ENCODE measurements around the gene GSTA5. TPM values are rescaled to one million over a fixed set of nuclear protein-coding genes. Genes with fewer than 3 reads are reported as not detected.

GSTA5 gene
- total RNA-seq, 1 experiment from 2014 or later: not detected

DNA sequence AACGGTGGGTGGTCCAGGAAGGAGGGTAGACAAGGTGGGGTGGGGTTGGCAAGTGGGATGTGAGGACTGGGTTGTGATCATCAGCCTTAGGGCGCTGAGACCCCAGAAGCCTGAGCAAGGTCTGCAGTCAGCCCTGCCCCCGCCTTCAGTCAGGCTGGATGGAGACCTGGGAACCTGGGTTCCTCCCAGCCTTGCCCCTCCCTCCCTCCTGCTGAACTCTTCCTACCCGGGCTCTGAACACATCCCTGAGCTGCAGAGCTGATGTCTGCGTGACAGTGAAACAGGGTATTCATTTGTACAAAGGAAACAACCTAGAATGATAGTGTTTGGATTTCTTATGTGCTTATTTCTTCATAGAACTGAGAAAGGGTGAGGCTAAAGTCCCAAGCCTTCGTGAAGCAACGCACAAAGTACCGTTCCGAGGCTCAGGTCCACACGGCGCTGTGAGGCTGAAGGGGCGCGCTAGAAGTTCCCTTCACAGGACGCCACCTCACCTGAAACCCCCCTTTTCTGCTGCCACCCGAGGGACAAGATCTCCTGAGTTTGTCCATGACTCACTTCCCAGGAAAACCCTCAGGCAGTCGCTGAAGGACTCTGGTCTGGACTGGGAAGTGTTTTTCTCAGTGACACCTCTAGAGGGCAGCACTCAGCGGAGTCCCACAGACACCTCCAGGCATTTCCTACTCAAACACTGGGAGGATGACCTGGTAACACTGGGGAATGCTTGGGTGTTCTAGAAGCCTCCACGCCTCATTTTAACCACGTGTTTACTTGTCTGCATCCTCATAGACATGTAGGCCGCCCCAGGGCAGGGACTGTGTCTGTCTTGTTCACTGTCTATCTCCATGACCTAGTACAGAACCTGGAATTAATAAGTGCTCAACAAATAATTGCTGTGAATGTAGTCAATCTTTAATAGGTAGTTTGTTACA, 1.2 kb downstream of the GSTA5 start (continued):
- TF ChIP-seq FOSL1 (IDR thresholded peaks at IDR 0.05; ENCODE audit: low read depth) (0 out of 2 replicates have a peak, but pooled peaks have one; percentile 13), EGR1 (IDR thresholded peaks at IDR 0.05; ENCODE audit: low read depth) (no peak), EZH2 (IDR thresholded peaks at IDR 0.05) (no peak)
- TF ChIP-seq, protein P1, sequence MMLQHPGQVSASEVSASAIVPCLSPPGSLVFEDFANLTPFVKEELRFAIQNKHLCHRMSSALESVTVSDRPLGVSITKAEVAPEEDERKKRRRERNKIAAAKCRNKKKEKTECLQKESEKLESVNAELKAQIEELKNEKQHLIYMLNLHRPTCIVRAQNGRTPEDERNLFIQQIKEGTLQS (IDR thresholded peaks at IDR 0.05): no peak

DNA sequence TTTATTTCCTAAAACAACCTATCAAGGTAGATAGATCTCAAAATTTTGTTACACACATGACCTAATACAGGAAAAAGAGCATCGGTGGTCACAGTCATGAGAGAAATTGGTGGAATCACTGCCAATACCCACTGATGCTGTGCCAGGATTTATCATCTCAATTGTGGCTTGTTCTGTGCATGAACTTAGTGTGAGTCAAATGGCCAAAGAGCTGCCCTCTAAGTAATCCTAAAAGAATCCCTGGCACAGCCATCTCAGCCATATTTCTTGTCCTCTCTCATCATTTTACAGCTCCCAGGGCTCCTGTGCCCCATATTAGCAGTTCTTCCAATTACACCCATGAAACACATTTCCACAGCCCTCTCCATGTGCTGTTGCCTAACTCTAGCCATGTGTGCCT, 6.1 kb downstream of the GSTA5 start:
- Histone ChIP-seq H3K36me3 (ENCODE audit: control insufficient read depth in 1 of 2, insufficient read depth in 2 of 2, low read length in 2 of 2) (no peaks in the 10 kb centered on the region), H3K4me2 (ENCODE audit: low read length) (no peak overlapping the region), H3K9me2 (ENCODE audit: insufficient read depth) (no peaks in the 10 kb centered on the region), H3K9me3 (ENCODE audit: control insufficient read depth in 1 of 2, insufficient read depth in 1 of 2, low read depth in 1 of 2, low read length in 2 of 2) (no peaks in the 10 kb centered on the region), H4K20me1 (ENCODE audit: insufficient read depth) (no peaks in the 10 kb centered on the region), H3K4me1 (ENCODE audit: control insufficient read depth in 1 of 2, insufficient read depth in 2 of 2, low read length in 2 of 2) (no peaks in the 10 kb centered on the region; a peak in 1 of 4 replicates), H3K79me2 (ENCODE audit: insufficient read depth, low read length) (no peaks in the 10 kb centered on the region), H3K9ac (ENCODE audit: low read length) (no peak overlapping the region), H3K27ac (ENCODE audit: low read depth, low read length) (no peak overlapping the region), H3K27me3 (ENCODE audit: insufficient read depth, low read length) (no peaks in the 10 kb centered on the region), H2AFZ (ENCODE audit: low read depth, low read length, poor library complexity, severe bottlenecking) (no peak overlapping the region), H3K4me3 (replicated peaks in 1 of 2; ENCODE audit: low read depth in 1 of 2, low read length in 2 of 2) (no peak overlapping the region)
- POLR2A ChIA-PET: no interaction called here
- intact Hi-C loops (cut with micrococcal nuclease): no loop called here
- no TSS peak for BruUV-seq (replicated peaks)
- ATAC-seq (no peak), DNase-seq (ENCODE audit: low read depth, low spot score) (no peak)
- RAD21 ChIA-PET (ENCODE audit: low non-redundant PET in 1 of 2, low total read pairs in 2 of 2, uncharacterized antibody in 2 of 2, unreplicated experiment in 2 of 2): no interaction called here
- CTCF ChIA-PET: no interaction called here
- TF ChIP-seq, protein P2, sequence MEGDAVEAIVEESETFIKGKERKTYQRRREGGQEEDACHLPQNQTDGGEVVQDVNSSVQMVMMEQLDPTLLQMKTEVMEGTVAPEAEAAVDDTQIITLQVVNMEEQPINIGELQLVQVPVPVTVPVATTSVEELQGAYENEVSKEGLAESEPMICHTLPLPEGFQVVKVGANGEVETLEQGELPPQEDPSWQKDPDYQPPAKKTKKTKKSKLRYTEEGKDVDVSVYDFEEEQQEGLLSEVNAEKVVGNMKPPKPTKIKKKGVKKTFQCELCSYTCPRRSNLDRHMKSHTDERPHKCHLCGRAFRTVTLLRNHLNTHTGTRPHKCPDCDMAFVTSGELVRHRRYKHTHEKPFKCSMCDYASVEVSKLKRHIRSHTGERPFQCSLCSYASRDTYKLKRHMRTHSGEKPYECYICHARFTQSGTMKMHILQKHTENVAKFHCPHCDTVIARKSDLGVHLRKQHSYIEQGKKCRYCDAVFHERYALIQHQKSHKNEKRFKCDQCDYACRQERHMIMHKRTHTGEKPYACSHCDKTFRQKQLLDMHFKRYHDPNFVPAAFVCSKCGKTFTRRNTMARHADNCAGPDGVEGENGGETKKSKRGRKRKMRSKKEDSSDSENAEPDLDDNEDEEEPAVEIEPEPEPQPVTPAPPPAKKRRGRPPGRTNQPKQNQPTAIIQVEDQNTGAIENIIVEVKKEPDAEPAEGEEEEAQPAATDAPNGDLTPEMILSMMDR (IDR thresholded peaks at IDR 0.05 in 2 of 3, conservative IDR thresholded peaks at IDR 0.05 in 1 of 3; ENCODE audit: borderline replicate concordance in 1 of 3, insufficient read depth in 1 of 3, low read depth in 2 of 3, low read length in 2 of 3): no peak
- TF ChIP-seq ELF1 (IDR thresholded peaks at IDR 0.05; ENCODE audit: borderline replicate concordance, low read depth) (no peak), JUND (IDR thresholded peaks at IDR 0.05) (no peak), ZFX (IDR thresholded peaks at IDR 0.05) (no peak), POLR2A (IDR thresholded peaks at IDR 0.05; ENCODE audit: borderline replicate concordance, extremely low read depth, insufficient read depth, insufficient read length) (no peak), YY1 (IDR thresholded peaks at IDR 0.05; ENCODE audit: extremely low read depth, insufficient replicate concordance, low read depth, low read length) (no peak), ZNF274 (IDR thresholded peaks at IDR 0.05; ENCODE audit: low read depth, low read length) (no peak), EZH2phosphoT487 (IDR thresholded peaks at IDR 0.05; ENCODE audit: borderline replicate concordance) (no peak)
- TF ChIP-seq, protein P3, sequence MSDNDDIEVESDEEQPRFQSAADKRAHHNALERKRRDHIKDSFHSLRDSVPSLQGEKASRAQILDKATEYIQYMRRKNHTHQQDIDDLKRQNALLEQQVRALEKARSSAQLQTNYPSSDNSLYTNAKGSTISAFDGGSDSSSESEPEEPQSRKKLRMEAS (IDR thresholded peaks at IDR 0.05): no peak
- TF ChIP-seq, protein P1 (IDR thresholded peaks at IDR 0.05): no peak
- TF ChIP-seq, protein P4, sequence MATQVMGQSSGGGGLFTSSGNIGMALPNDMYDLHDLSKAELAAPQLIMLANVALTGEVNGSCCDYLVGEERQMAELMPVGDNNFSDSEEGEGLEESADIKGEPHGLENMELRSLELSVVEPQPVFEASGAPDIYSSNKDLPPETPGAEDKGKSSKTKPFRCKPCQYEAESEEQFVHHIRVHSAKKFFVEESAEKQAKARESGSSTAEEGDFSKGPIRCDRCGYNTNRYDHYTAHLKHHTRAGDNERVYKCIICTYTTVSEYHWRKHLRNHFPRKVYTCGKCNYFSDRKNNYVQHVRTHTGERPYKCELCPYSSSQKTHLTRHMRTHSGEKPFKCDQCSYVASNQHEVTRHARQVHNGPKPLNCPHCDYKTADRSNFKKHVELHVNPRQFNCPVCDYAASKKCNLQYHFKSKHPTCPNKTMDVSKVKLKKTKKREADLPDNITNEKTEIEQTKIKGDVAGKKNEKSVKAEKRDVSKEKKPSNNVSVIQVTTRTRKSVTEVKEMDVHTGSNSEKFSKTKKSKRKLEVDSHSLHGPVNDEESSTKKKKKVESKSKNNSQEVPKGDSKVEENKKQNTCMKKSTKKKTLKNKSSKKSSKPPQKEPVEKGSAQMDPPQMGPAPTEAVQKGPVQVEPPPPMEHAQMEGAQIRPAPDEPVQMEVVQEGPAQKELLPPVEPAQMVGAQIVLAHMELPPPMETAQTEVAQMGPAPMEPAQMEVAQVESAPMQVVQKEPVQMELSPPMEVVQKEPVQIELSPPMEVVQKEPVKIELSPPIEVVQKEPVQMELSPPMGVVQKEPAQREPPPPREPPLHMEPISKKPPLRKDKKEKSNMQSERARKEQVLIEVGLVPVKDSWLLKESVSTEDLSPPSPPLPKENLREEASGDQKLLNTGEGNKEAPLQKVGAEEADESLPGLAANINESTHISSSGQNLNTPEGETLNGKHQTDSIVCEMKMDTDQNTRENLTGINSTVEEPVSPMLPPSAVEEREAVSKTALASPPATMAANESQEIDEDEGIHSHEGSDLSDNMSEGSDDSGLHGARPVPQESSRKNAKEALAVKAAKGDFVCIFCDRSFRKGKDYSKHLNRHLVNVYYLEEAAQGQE (IDR thresholded peaks at IDR 0.05; ENCODE audit: low read depth): no peak
